Measurements from ENCODE around the gene SLC7A5. TPM values are rescaled to one million over a fixed set of nuclear protein-coding genes. Genes with fewer than 3 reads are reported as not detected.

Gene SLC7A5
- polyA plus RNA-seq, 1 donor from 2014 or later, result 3.9 TPM

DNA sequence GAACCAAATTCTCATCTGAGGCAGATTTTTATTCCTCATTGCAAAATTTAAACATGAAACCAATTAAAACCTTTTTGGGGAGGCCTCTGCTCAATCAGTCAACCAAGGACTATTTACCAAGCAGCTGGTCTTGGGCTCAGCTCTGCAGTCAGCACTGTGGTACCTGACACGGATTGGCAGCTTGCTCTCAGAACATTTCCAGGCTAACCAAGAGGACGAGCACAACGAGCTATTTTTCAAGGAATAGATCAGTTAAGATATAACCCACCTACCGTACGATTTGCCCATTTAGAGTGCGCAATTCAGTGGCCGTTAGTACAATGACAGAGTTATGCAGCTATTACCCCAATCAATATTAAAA, 77.1 kb downstream of the SLC7A5 start:
- Histone ChIP-seq H3K27ac (ENCODE audit: low read length) (no peak overlapping the region), H2AFZ (ENCODE audit: low read depth, low read length) (no peak overlapping the region), H3K9ac (ENCODE audit: low read length) (no peak overlapping the region), H4K20me1 (ENCODE audit: insufficient read depth) (no peaks in the 10 kb centered on the region), H3K9me3 (ENCODE audit: low read length) (no peaks in the 10 kb centered on the region), H3K9me2 (ENCODE audit: insufficient read depth, low read length) (no peaks in the 10 kb centered on the region), H3F3A (ENCODE audit: insufficient read depth, low read length, poor library complexity, severe bottlenecking) (no peaks in the 10 kb centered on the region), H3K36me3 (ENCODE audit: insufficient read depth, low read length) (no peaks in the 10 kb centered on the region), H3K4me2 (ENCODE audit: low read length) (no peak overlapping the region), H3K79me2 (replicated peaks; ENCODE audit: insufficient read depth, low read length) (no peaks in the 10 kb centered on the region), H3K27me3 (ENCODE audit: insufficient read depth, low read depth, low read length) (no peaks in the 10 kb centered on the region), H3K4me3 (ENCODE audit: low read length) (no peak overlapping the region)
- TF ChIP-seq TAF1 (IDR thresholded peaks at IDR 0.05; ENCODE audit: low read depth), result no peak
- TF ChIP-seq, protein P1, sequence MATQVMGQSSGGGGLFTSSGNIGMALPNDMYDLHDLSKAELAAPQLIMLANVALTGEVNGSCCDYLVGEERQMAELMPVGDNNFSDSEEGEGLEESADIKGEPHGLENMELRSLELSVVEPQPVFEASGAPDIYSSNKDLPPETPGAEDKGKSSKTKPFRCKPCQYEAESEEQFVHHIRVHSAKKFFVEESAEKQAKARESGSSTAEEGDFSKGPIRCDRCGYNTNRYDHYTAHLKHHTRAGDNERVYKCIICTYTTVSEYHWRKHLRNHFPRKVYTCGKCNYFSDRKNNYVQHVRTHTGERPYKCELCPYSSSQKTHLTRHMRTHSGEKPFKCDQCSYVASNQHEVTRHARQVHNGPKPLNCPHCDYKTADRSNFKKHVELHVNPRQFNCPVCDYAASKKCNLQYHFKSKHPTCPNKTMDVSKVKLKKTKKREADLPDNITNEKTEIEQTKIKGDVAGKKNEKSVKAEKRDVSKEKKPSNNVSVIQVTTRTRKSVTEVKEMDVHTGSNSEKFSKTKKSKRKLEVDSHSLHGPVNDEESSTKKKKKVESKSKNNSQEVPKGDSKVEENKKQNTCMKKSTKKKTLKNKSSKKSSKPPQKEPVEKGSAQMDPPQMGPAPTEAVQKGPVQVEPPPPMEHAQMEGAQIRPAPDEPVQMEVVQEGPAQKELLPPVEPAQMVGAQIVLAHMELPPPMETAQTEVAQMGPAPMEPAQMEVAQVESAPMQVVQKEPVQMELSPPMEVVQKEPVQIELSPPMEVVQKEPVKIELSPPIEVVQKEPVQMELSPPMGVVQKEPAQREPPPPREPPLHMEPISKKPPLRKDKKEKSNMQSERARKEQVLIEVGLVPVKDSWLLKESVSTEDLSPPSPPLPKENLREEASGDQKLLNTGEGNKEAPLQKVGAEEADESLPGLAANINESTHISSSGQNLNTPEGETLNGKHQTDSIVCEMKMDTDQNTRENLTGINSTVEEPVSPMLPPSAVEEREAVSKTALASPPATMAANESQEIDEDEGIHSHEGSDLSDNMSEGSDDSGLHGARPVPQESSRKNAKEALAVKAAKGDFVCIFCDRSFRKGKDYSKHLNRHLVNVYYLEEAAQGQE (IDR thresholded peaks at IDR 0.05; ENCODE audit: borderline replicate concordance), result no peak
- TF ChIP-seq MXI1 (conservative IDR thresholded peaks at IDR 0.05; ENCODE audit: poor library complexity, severe bottlenecking), result no peak
- no peak for TF ChIP-seq EZH2 (IDR thresholded peaks at IDR 0.05; ENCODE audit: borderline replicate concordance, insufficient read depth, low read length, poor library complexity, severe bottlenecking)
- TF ChIP-seq, protein P2, sequence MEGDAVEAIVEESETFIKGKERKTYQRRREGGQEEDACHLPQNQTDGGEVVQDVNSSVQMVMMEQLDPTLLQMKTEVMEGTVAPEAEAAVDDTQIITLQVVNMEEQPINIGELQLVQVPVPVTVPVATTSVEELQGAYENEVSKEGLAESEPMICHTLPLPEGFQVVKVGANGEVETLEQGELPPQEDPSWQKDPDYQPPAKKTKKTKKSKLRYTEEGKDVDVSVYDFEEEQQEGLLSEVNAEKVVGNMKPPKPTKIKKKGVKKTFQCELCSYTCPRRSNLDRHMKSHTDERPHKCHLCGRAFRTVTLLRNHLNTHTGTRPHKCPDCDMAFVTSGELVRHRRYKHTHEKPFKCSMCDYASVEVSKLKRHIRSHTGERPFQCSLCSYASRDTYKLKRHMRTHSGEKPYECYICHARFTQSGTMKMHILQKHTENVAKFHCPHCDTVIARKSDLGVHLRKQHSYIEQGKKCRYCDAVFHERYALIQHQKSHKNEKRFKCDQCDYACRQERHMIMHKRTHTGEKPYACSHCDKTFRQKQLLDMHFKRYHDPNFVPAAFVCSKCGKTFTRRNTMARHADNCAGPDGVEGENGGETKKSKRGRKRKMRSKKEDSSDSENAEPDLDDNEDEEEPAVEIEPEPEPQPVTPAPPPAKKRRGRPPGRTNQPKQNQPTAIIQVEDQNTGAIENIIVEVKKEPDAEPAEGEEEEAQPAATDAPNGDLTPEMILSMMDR (IDR thresholded peaks at IDR 0.05; ENCODE audit: poor library complexity, severe bottlenecking), result no peak
- no peak for TF ChIP-seq RAD21 (conservative IDR thresholded peaks at IDR 0.05)
- TF ChIP-seq SMC3 (conservative IDR thresholded peaks at IDR 0.05; ENCODE audit: poor library complexity), result no peak
- no peak for TF ChIP-seq POLR2AphosphoS5 (IDR thresholded peaks at IDR 0.05)
- TF ChIP-seq EP300 (conservative IDR thresholded peaks at IDR 0.05; ENCODE audit: poor library complexity, severe bottlenecking), result no peak

DNA sequence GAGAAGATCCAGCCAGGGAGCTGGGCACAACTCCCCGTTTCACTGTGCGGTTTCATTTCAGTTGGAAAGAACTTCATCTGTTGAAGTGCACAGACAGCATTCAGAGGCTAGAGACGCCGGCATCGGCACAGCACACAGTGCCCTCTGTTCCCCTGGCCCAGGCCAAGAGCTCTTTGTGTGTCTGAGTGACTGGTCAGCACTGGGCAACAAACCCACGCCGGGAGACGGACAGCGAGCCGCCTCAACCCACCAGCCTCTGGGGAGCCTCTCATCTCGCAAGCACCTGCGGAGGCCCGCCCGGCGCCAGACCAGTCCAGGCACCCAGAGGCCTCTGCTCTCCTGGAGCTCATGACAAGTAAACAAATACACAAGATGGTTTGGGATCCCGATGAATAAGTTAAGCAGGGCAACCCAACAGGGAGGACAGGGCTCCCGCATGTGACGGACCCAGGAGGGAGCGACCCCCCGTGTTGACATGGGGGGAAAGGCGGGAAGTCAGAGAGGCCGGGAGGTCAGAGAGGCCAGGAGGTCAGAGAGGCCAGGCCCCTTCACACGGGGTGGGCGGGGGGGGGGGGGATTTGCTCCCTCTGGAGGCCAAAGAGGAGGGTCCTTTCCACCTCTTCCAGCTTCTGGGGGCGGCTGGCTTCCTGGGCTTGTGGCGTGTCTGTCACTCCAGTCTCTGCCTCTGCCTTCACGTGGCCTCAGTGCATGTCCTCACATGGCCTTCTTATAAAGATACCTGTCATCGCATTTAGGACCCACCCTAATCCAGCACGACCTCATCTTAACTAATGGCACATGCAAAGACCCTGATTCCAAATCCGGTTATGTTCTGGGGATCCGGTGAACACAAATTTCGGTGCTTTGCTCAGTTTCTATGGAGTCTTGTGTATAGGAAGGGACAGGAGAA, 77.8 kb downstream of the SLC7A5 start:
- Histone ChIP-seq H3K79me2 (replicated peaks; ENCODE audit: insufficient read depth, low read length) (no peaks in the 10 kb centered on the region), H3K27ac (ENCODE audit: low read length) (no peak overlapping the region), H3K9ac (ENCODE audit: low read length) (no peak overlapping the region), H3K4me2 (ENCODE audit: low read length) (no peak overlapping the region), H3F3A (ENCODE audit: insufficient read depth, low read length, poor library complexity, severe bottlenecking) (no peaks in the 10 kb centered on the region), H4K20me1 (ENCODE audit: insufficient read depth) (no peaks in the 10 kb centered on the region), H3K4me3 (ENCODE audit: low read length) (no peak overlapping the region), H2AFZ (ENCODE audit: low read depth, low read length) (no peak overlapping the region), H3K9me2 (ENCODE audit: insufficient read depth, low read length) (no peaks in the 10 kb centered on the region), H3K9me3 (ENCODE audit: low read length) (no peaks in the 10 kb centered on the region), H3K27me3 (ENCODE audit: insufficient read depth, low read depth, low read length) (no peaks in the 10 kb centered on the region), H3K36me3 (ENCODE audit: insufficient read depth, low read length) (no peaks in the 10 kb centered on the region)
- no peak for TF ChIP-seq RAD21 (conservative IDR thresholded peaks at IDR 0.05)
- TF ChIP-seq EP300 (conservative IDR thresholded peaks at IDR 0.05; ENCODE audit: poor library complexity, severe bottlenecking), result no peak
- TF ChIP-seq, protein P2 (IDR thresholded peaks at IDR 0.05; ENCODE audit: poor library complexity, severe bottlenecking), result no peak
- no peak for TF ChIP-seq TAF1 (IDR thresholded peaks at IDR 0.05; ENCODE audit: low read depth)
- TF ChIP-seq, protein P1 (IDR thresholded peaks at IDR 0.05; ENCODE audit: borderline replicate concordance), result no peak
- no peak for TF ChIP-seq SMC3 (conservative IDR thresholded peaks at IDR 0.05; ENCODE audit: poor library complexity)
- TF ChIP-seq MXI1 (conservative IDR thresholded peaks at IDR 0.05; ENCODE audit: poor library complexity, severe bottlenecking), result no peak
- TF ChIP-seq EZH2 (IDR thresholded peaks at IDR 0.05; ENCODE audit: borderline replicate concordance, insufficient read depth, low read length, poor library complexity, severe bottlenecking), result no peak
- TF ChIP-seq POLR2AphosphoS5 (IDR thresholded peaks at IDR 0.05), result no peak

Data from neural cell (in vitro differentiated cells).